ENCODE results near the gene SEMA4G.

Gene SEMA4G

DNA sequence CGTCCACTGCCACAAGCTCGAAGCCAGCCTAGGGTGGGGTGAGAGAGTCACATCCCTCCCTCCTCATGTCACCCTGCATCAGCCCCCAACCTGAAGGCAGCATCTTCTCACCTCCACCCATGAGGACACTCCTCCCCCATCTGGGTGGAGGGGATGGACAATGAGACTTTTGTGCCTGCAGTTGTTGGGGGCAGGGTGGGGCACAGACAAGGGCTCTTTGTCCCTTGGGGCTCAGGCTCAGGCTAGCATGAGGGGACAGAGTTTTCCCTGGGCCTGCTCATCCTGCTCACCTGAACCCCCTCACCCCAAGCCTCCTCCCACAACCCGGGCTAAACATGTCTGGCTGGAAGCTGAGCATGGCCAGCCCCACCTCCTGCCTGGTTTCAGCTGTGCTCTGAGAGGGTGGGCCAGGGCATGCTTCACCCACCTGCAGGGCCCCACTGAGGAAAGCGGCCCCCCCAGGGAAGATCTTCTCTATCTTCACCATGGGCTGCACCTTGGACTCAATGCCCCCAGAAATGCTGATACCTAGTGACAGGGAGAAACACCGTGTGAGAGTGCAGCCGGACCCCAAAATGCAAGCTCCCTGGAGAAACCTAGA, 39.6 kb downstream of the SEMA4G start:
- DNase-seq, result no peak

DNA sequence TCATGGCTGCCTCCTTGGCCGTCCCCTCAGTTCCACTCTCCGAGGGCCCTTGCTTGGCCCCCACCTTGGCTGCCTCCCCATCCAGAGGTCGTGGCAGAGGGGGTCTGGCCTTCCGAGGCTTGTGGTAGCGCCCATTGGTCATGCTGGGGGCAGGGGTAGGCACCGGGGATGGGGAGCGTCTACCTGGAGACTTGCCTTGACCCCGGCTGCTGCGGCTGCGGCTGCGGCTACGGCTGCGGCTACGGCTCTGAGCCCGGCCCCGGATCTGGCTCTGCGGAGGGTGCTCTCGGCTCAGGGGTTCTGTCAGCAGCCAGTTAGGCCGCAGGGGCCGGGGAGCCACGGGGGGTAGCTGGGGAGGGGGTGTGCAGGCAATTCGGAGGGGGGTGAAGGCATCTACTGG, 41.0 kb downstream of the SEMA4G start:
- no peak for DNase-seq

- no peak for DNase-seq
These were observed 42.5 kb downstream of the SEMA4G start for GRCh38 chr10:101011517-101012423.

DNA sequence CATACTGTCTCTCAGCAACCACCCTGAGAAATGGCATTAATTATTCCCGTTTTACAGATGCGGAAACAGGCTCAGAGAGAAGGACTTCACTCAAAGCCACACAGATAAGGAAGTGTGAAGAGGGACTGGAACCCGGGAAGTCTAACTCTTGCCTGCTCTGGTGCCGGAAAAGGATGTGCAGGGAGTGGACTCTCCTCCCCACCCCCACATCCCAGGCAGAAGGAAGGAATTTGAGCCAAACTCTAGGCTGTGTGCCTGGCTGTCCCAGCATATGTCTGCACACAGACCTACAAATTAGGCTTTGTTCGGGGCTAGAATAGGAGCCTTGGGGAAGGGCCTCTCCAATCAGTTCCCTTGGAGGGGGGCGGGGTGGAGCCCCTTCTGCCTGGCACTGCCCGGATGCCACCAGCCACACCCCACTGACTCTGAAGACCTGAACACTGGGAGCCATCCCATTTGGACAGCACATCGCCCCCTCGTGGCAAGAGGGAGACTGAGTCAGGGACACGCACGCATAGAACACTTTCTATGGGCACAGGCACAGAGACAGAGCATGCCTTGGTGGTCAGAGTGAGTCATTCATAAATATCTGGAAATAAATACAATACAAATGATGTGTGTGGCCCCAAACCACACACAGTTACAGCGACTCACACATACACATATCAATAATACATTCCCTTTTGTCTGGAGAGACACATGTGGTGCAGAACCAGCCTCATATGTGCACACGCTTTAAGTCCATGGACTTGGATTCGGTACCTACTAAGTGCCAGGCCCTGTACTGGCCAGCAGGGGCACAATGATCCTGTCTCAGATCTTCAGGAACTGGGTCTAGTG, 43.4 kb downstream of the SEMA4G start:
- DNase-seq, result peak; percentile 70

- no peak for DNase-seq
These were observed 44.1 kb downstream of the SEMA4G start for GRCh38 chr10:101013365-101013825.

- peak; percentile 73 for DNase-seq
These were observed 45.1 kb downstream of the SEMA4G start for GRCh38 chr10:101014230-101014884.

DNA sequence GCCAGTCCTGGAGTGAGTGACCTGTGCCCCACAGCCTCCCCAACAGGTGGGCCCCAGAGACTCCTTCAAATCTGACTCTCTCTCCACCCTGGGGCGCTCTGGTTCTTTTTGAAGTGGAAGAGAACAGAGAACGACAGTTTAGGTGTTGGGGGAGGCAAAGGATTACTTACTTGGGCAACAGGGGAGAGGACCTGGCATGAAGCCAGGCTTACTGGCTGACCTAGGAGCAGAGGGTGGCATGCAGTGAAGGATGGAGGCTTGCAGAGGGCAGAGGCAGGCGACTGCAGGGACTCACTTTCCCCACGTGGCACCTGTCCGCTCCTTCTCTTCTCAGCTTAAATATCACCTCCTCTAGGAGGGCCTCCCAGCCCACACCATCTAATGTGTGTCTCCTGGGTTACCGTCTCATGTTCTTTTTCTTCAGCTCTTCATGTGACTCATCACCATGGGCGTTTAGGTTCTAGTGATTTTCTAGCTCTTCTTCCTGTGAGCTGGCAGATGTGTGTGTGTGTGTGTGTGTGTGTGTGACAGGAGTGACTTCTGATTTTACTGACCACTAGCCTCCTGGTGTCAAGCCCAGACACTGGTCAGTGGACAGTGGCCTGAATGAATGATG, 45.8 kb downstream of the SEMA4G start:
- DNase-seq, result no peak

DNA sequence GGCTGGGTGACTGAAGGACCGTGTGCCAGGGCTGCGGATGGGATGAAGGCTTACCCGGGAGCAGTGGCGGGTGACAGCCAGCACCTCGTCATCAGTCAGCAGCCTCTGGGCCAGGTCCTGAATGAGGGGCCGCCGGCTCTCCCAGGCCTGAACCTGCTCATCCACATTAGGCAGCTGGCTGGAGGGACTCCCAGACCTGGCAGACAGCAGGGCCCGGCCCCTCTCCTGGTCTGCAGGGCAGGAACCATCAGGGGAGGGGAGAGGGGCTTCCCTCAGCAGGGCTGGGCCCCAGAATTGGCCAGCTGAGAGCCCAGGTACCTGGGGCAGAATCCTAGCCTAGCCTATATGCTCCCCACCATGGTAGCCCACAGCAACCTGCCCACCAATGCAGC, 46.3 kb downstream of the SEMA4G start:
- DNase-seq, result no peak

DNA sequence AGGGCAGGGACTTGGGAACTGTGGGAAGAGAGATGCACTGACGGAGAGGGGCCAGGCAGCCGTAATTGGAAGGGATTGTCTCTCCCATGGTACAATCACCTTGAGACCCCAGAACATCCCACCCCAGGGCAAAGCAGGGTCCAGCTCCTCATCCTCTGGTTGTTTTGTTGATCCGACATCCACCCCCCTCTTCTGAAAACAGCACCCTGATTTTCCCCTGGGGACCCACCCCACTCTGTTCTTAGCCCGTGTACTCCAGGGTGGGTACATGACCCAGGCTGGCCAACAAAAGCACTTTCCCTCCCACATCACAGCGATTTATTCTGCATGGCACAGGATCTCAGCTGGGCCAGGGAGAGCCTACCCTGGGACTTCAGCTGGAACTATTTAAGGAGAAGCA, 47.5 kb downstream of the SEMA4G start:
- no peak for DNase-seq

DNA sequence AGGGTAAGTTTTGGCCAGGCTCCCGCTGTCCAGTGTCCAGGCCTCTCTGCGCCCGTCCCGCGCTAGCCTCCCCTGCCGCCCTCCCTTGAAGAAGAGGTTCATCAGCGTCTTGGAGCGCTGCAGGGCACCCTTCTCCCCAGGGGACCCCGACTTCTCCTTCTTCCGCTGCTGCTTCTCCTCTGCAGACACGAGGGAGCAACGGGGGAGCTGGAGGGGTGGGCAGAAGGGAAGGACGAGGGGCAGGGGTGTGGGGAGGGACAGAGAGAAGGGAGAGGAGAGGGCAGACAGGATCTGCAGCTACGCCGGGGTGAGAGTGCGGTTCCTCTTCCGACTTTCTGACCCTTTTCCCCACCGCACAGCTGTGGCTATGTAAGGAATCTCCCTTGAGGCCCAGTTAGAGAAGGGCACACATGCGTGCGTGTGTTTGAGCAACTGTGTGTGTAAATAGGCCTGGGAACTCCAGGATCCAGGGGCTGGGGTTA, 48.9 kb downstream of the SEMA4G start:
- no peak for DNase-seq

- peak; percentile 64 for DNase-seq
These were observed 49.5 kb downstream of the SEMA4G start for GRCh38 chr10:101018600-101019439.

All from activated T-cell treated with anti-CD3 and anti-CD28 coated beads for 4 hours (primary cell).